Measurements from ENCODE around the gene TMEM150A. TPM values are rescaled to one million over a fixed set of nuclear protein-coding genes. Genes with fewer than 3 reads are reported as not detected.

TMEM150A gene
- total RNA-seq, 1 experiment from 2014 or later = 19.3 TPM

DNA sequence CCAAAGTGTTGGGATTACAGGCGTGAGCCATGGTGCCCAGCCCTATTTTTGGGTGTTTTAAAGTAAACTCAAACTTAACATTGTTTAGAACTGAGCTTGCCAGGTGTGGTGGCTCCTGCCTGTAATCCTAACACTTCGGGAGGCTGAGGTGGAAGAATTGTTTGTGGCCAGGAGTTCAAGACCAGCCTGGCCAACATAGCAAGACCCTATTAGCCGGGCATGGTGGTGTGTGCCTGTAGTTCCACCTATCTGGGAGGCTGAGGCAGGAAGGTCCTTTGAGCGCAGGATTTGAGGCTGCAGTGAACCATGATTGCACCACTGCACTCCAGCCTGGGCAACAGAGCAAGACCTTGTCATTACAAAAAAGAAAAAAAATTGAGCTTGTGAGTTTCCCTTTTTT lies 48.0 kb upstream of the TMEM150A start:
- TF ChIP-seq, protein P1, sequence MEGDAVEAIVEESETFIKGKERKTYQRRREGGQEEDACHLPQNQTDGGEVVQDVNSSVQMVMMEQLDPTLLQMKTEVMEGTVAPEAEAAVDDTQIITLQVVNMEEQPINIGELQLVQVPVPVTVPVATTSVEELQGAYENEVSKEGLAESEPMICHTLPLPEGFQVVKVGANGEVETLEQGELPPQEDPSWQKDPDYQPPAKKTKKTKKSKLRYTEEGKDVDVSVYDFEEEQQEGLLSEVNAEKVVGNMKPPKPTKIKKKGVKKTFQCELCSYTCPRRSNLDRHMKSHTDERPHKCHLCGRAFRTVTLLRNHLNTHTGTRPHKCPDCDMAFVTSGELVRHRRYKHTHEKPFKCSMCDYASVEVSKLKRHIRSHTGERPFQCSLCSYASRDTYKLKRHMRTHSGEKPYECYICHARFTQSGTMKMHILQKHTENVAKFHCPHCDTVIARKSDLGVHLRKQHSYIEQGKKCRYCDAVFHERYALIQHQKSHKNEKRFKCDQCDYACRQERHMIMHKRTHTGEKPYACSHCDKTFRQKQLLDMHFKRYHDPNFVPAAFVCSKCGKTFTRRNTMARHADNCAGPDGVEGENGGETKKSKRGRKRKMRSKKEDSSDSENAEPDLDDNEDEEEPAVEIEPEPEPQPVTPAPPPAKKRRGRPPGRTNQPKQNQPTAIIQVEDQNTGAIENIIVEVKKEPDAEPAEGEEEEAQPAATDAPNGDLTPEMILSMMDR (conservative IDR thresholded peaks at IDR 0.05) = no peak
- no peak for DNase-seq
- no peaks in the 10 kb centered on the region for H3K79me1 ChIP-seq (ENCODE audit: insufficient read depth, low read depth, low read length, poor library complexity, severe bottlenecking)
- H2AK5ac ChIP-seq (ENCODE audit: insufficient read length, low read length) = no peak overlapping the region
- H2BK12ac ChIP-seq (ENCODE audit: insufficient read length, low read depth, low read length) = no peak overlapping the region
- no peaks in the 10 kb centered on the region for H3K79me2 ChIP-seq (ENCODE audit: insufficient read depth, low read length)
- no peaks in the 10 kb centered on the region for H3K23me2 ChIP-seq (ENCODE audit: insufficient read length, low read depth, low read length, poor library complexity, severe bottlenecking)
- no peak overlapping the region for H3K18ac ChIP-seq (ENCODE audit: insufficient read length, low read depth, low read length)
- no peaks in the 10 kb centered on the region for H4K20me1 ChIP-seq (ENCODE audit: control insufficient read depth, insufficient read depth, insufficient read length)
- H2BK120ac ChIP-seq (ENCODE audit: low read depth, low read length, poor library complexity, severe bottlenecking) = no peak overlapping the region
- Mint-ChIP-seq H3K4me3 (no peak overlapping the region), H3K9me3 (no peaks in the 10 kb centered on the region), H3K27me3 (ENCODE audit: low read depth) (no peaks in the 10 kb centered on the region; the same call in 1 of the 2 replicates), H3K4me1 (peaks cover 4% of the 10 kb centered on the region in 2 experiments; a peak in 2 of 4 replicates), H3K36me3 (ENCODE audit: insufficient read depth in 1 of 3, low read depth in 3 of 3) (peaks cover 38 to 80% (median 68%) of the 10 kb centered on the region in 3 experiments; a peak in 6 of 7 replicates), H3K27ac (no peak overlapping the region)
- no peak overlapping the region for H2BK5ac ChIP-seq (ENCODE audit: insufficient read length, low read length)
- H3K4me2 ChIP-seq (ENCODE audit: insufficient read depth, insufficient read length, low read length) = no peak overlapping the region
- H4K8ac ChIP-seq (replicated peaks; ENCODE audit: insufficient read length, low read depth, low read length) = no peak overlapping the region
- WGBS (ENCODE audit: extremely low coverage, insufficient read length, low lambda C conversion rate) = no CpG with 5 or more reads among the region's 4 CpGs
- no peak overlapping the region for H4K5ac ChIP-seq (ENCODE audit: insufficient read length, low read depth, low read length)
- no peaks in the 10 kb centered on the region for H3K4me1 ChIP-seq (ENCODE audit: insufficient read depth, low read length)
- no peaks in the 10 kb centered on the region for H3K27me3 ChIP-seq (ENCODE audit: insufficient read depth, low read length)
- no peak overlapping the region for H2BK20ac ChIP-seq (ENCODE audit: low read depth, low read length, poor library complexity, severe bottlenecking)
- no peak overlapping the region for H3K14ac ChIP-seq (ENCODE audit: insufficient read depth, low read length)
- no peak overlapping the region for H2BK15ac ChIP-seq (ENCODE audit: low read depth, low read length)
- H3K9ac ChIP-seq (ENCODE audit: extremely low read depth, insufficient read length, low read length) = no peak overlapping the region
- no peak overlapping the region for H3K27ac ChIP-seq (ENCODE audit: insufficient read length, low read depth, low read length)
- no peak overlapping the region for H3K4ac ChIP-seq (ENCODE audit: low read depth, low read length)
- no peaks in the 10 kb centered on the region for H3K9me3 ChIP-seq (ENCODE audit: control insufficient read depth, low read depth, low read length)
- no peak overlapping the region for H4K91ac ChIP-seq (ENCODE audit: insufficient read length, low read depth, low read length)
- no peak overlapping the region for H3K23ac ChIP-seq (ENCODE audit: insufficient read length, low read depth, low read length)
- H2AFZ ChIP-seq (ENCODE audit: low read length) = no peak overlapping the region
- H3T11ph ChIP-seq (ENCODE audit: low read length) = no peak overlapping the region
- H3K56ac ChIP-seq (ENCODE audit: insufficient read length, low read depth, low read length) = no peak overlapping the region

Measured in H9 (cell line).